K562 (cell line): ENCODE results near the gene TOM1L2. TPM values are rescaled to one million over a fixed set of nuclear protein-coding genes. Genes with fewer than 3 reads are reported as not detected.

Source experiments
- ARID4B ChIP-seq: sonication (generic); formaldehyde crosslinking; IDR thresholded peaks from 2 replicates; pipeline ENCODE4 v1.8.0; 2022; ENCODE audit warnings: mild to moderate bottlenecking, missing genetic modification reagents
- ATF7 ChIP-seq: fragments of 450-650 bp; IDR thresholded peaks from 2 replicates; pipeline ENCODE4 v1.7.1; 2014; ENCODE audit warnings: mild to moderate bottlenecking, moderate library complexity
- BHLHE40 ChIP-seq: IDR thresholded peaks from 2 replicates; pipeline ENCODE4 v1.6.1; 2011; ENCODE audit warnings: low read length, improper control_type of control experiment
- BRCA1 ChIP-seq, 2 experiments: fragments of 450-650 bp in 1 of 2; sonication (generic) in 1 of 2; formaldehyde crosslinking in 1 of 2; IDR thresholded peaks; 2 replicates each; pipeline versions ENCODE4 v1.5.0 to v1.6.1; 2017 to 2020; ENCODE audit warnings: mild to moderate bottlenecking in 1 of 2, missing genetic modification reagents in 1 of 2
- E2F8 ChIP-seq: fragments of 450-650 bp; IDR thresholded peaks from 2 replicates; pipeline ENCODE4 v1.7.1; 2018; ENCODE audit warnings: mild to moderate bottlenecking, low read depth; ENCODE audit not compliant: partially characterized antibody
- HCFC1 ChIP-seq: IDR thresholded peaks from 2 replicates; pipeline ENCODE4 v1.6.1; 2012; ENCODE audit warnings: low read depth, low read length, improper control_type of control experiment
- HDAC1 ChIP-seq, 2 experiments: fragments of 450-650 bp; IDR thresholded peaks; 2 replicates each; pipeline ENCODE4 v1.6.1; 2016 to 2017; ENCODE audit warnings: inconsistent platforms in 1 of 2, mild to moderate bottlenecking in 1 of 2, moderate library complexity in 1 of 2
- HNRNPH1 ChIP-seq: fragments of 200-400 bp; formaldehyde crosslinking; optimal IDR thresholded peaks from 2 replicates; pipeline ENCODE3; 2017; ENCODE audit warnings: low read depth, mild to moderate bottlenecking, low read length, moderate library complexity
- KDM4B ChIP-seq, 2 experiments: fragments of 450-650 bp in 1 of 2; sonication (generic) in 1 of 2; IDR thresholded peaks; 2 replicates each; pipeline ENCODE4 v1.6.1; 2016 to 2017; ENCODE audit warnings: borderline replicate concordance in 2 of 2, antibody characterized with exemption in 1 of 2, low read depth in 1 of 2, mild to moderate bottlenecking in 1 of 2
- MAFF ChIP-seq: IDR thresholded peaks from 2 replicates; pipeline ENCODE4 v1.6.1; 2012; ENCODE audit warnings: low read length, improper control_type of control experiment
- MLX ChIP-seq, 2 experiments: fragments of 450-650 bp in 1 of 2; sonication (generic) in 1 of 2; formaldehyde crosslinking; conservative IDR thresholded peaks; 2 replicates each; pipeline versions ENCODE4 v1.4.0 to v1.8.1; 2020 to 2022; ENCODE audit warnings: mild to moderate bottlenecking in 1 of 2, missing genetic modification reagents in 1 of 2
- MYC ChIP-seq, 2 experiments: fragments of 250-450 bp in 1 of 2; sonication (Bioruptor Pico) in 1 of 2; IDR thresholded peaks; 2 replicates each; pipeline versions ENCODE4 v1.5.1 to v1.6.1; 2012 to 2021; ENCODE audit warnings: low read depth in 2 of 2, borderline replicate concordance in 1 of 2, improper control_type of control experiment in 1 of 2, low read length in 1 of 2, mild to moderate bottlenecking in 1 of 2, moderate library complexity in 1 of 2
- SREBF1 ChIP-seq: fragments of 150-350 bp; IDR thresholded peaks from 2 replicates; pipeline ENCODE4 v1.6.1; 2014; ENCODE audit warnings: antibody characterized with exemption, low read depth, low read length, borderline replicate concordance
- STAG1 ChIP-seq: sonication (generic); formaldehyde crosslinking; IDR thresholded peaks from 2 replicates; pipeline ENCODE4 v1.5.0; 2020; ENCODE audit warnings: missing genetic modification reagents, borderline replicate concordance
- STAT5A ChIP-seq: IDR thresholded peaks from 2 replicates; pipeline ENCODE4 v1.6.1; 2012; ENCODE audit warnings: low read length, inconsistent platforms, borderline replicate concordance
- VEZF1 ChIP-seq: fragments of 200-800 bp; sonication (Bioruptor generic); IDR thresholded peaks from 2 replicates; pipeline ENCODE4 v1.6.1; 2017; ENCODE audit warnings: missing genetic modification characterization, missing compliant biosample characterization
- ZNF175 ChIP-seq: fragments of 200-800 bp; sonication (Bioruptor generic); IDR thresholded peaks from 2 replicates; pipeline ENCODE4 v1.6.1; 2016; ENCODE audit warnings: low read depth, mild to moderate bottlenecking, missing genetic modification characterization, missing compliant biosample characterization
- ZNF507 ChIP-seq: conservative IDR thresholded peaks from 2 replicates; pipeline ENCODE4 v1.6.1; 2017; ENCODE audit warnings: missing genetic modification characterization, missing compliant biosample characterization
- polyA plus RNA-seq, 8 experiments: library from polyadenylated mRNA; depleted of rRNA in 4 of 8; stranded (reverse) in 5 of 8; unstranded in 3 of 8; fragments of >200 nt; fragmentation: Nextera tagmentation in 2 of 8; fragmentation: Illumina TruSeq in 1 of 8; extraction: Ambion mirVana in 2 of 8; extraction: Trizol in 1 of 8; gene quantifications; 2 replicates each; pipeline versions ENCODE4 v1.2.1 to v1.2.3, GENCODE V29; 2011 to 2014; ENCODE audit warnings: inconsistent platforms in 1 of 8, missing spikeins in 1 of 8
- total RNA-seq, 7 experiments: library from RNA; depleted of rRNA in 6 of 7; stranded (reverse); fragments of >200 nt in 6 of 7; fragmentation: Illumina TruSeq in 2 of 7; extraction: Trizol in 2 of 7; gene quantifications; 2 replicates each; pipeline versions ENCODE4 v1.2.1 to v1.2.3, GENCODE V29; 2011 to 2021; ENCODE audit warnings: low replicate concordance in 1 of 7

TOM1L2 gene
- total and polyA plus RNA-seq, 9 of the 15 experiments (the other 6 are each of a cell fraction or from before 2014, with no cell fraction given), result 0.07 to 6.0 (median 2.5) TPM

- no peak; the same call in 1 of the 2 replicates for TF ChIP-seq ARID4B
- TF ChIP-seq MYC (IDR thresholded peaks at IDR 0.05; ENCODE audit: low read depth, low read length), result peak; percentile 93
- no peak for TF ChIP-seq MYC (CRISPR knock-in tag; IDR thresholded peaks at IDR 0.05; ENCODE audit: borderline replicate concordance, low read depth)
- TF ChIP-seq ATF7, result peak; percentile 98
- no peak for TF ChIP-seq BRCA1 (IDR thresholded peaks at IDR 0.05)
- TF ChIP-seq BRCA1 (CRISPR knock-in tag; IDR thresholded peaks at IDR 0.05), result 0 out of 2 replicates have a peak, but pooled peaks have one; percentile 44
- TF ChIP-seq SREBF1, result no peak
- no peak; a peak in 1 of 4 replicates for TF ChIP-seq KDM4B (IDR thresholded peaks at IDR 0.05; ENCODE audit: borderline replicate concordance in 2 of 2, low read depth in 1 of 2)
- peak; percentile 84 for TF ChIP-seq BHLHE40
- no peak for TF ChIP-seq STAG1
- peak in 1 of 2 experiments; percentile 80; a peak in 2 of 4 replicates for TF ChIP-seq HDAC1 (IDR thresholded peaks at IDR 0.05)
- TF ChIP-seq HCFC1, result no peak
- TF ChIP-seq STAT5A, result no peak
- no peak for TF ChIP-seq VEZF1 (CRISPR knock-in tag)
- no peak for TF ChIP-seq E2F8
- TF ChIP-seq ZNF175 (CRISPR knock-in tag), result no peak
- TF ChIP-seq MAFF, result no peak
- TF ChIP-seq MLX (CRISPR knock-in tag; conservative IDR thresholded peaks at IDR 0.05), result no peak; a peak in 1 of 4 replicates
- TF ChIP-seq ZNF507, result no peak
- TF ChIP-seq HNRNPH1, result no peak
Measured at GRCh38 chr17:17836250-17836817, 135.9 kb downstream of the TOM1L2 start (continued).
